ENCODE data around the gene NKAIN2.

DNA sequence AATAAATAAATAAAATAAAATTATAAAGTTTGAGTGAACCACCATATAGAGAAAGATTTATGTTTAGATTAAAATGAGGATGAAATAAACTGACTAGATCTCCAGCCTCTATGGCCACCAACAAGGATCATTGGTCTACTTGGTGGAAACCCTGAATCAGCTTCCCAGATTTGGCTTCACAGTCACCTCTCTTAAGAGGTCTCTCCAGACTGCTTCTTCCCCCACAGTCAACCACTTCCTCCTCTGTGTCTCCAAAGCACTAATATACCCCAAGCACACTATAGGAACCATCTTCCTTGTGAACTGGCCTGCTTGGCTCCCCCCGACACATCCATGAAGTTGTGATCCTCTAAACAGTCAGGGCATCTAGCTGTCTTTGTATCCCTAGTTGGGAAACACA, 629.0 kb downstream of the NKAIN2 start:
- TF ChIP-seq, protein P1, sequence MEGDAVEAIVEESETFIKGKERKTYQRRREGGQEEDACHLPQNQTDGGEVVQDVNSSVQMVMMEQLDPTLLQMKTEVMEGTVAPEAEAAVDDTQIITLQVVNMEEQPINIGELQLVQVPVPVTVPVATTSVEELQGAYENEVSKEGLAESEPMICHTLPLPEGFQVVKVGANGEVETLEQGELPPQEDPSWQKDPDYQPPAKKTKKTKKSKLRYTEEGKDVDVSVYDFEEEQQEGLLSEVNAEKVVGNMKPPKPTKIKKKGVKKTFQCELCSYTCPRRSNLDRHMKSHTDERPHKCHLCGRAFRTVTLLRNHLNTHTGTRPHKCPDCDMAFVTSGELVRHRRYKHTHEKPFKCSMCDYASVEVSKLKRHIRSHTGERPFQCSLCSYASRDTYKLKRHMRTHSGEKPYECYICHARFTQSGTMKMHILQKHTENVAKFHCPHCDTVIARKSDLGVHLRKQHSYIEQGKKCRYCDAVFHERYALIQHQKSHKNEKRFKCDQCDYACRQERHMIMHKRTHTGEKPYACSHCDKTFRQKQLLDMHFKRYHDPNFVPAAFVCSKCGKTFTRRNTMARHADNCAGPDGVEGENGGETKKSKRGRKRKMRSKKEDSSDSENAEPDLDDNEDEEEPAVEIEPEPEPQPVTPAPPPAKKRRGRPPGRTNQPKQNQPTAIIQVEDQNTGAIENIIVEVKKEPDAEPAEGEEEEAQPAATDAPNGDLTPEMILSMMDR (IDR thresholded peaks at IDR 0.05): no peak
- no peak for TF ChIP-seq POLR2A (IDR thresholded peaks at IDR 0.05)
